H1 (cell line): ENCODE results near the gene HABP2. TPM values are rescaled to one million over a fixed set of nuclear protein-coding genes. Genes with fewer than 3 reads are reported as not detected.

ENCODE experiments used
- CTCF ChIA-PET: fragments of 300-600 bp; sonication (Branson Sonifier 250); formaldehyde crosslinking; loops from one replicate; lab custom pipeline; 2021; ENCODE audit not compliant: partially characterized antibody; lab: Charles Lee
- POLR2A ChIA-PET: fragments of 300-600 bp; sonication (Branson Sonifier 250); formaldehyde crosslinking; loops from one replicate; lab custom pipeline; 2021; ENCODE audit warnings: inconsistent platforms; ENCODE audit not compliant: partially characterized antibody; lab: Charles Lee
- DNase-seq, 2 experiments: peaks; one replicate each; pipeline versions ENCODE4 v3.0.0 to v3.0.0-alpha.2; 2010 to 2022; ENCODE audit warnings: low spot score in 2 of 2, low read depth in 1 of 2, mixed read lengths in 1 of 2
- FAIRE-seq: peaks from 2 replicates; lab custom pipeline; 2011; peaks lifted over from hg19 to GRCh38; lab: Jason Lieb, UNC
- H2AFZ ChIP-seq: 2 replicates; pipeline ENCODE4 v1.8.1; 2012; ENCODE audit warnings: low read length, inconsistent platforms
- H2AK5ac ChIP-seq: 2 replicates; pipeline ENCODE4 v1.6.1; 2013; ENCODE audit warnings: low read depth, low read length
- H2BK120ac ChIP-seq: replicated peaks from 2 replicates; pipeline ENCODE3; 2013; ENCODE audit warnings: low read depth, low read length, inconsistent platforms
- H2BK12ac ChIP-seq: 2 replicates; pipeline ENCODE4 v1.6.1; 2013; ENCODE audit warnings: low read depth, low read length
- H2BK15ac ChIP-seq: 2 replicates; pipeline ENCODE4 v1.6.1; 2013; ENCODE audit warnings: low read length
- H2BK20ac ChIP-seq: 2 replicates; pipeline ENCODE4 v1.6.1; 2013; ENCODE audit warnings: low read length
- H2BK5ac ChIP-seq: 2 replicates; pipeline ENCODE4 v1.6.1; 2013; ENCODE audit warnings: low read depth, low read length
- H3K14ac ChIP-seq: 2 replicates; pipeline ENCODE4 v1.6.1; 2013; ENCODE audit warnings: inconsistent platforms; ENCODE audit not compliant: insufficient read length
- H3K18ac ChIP-seq: 2 replicates; pipeline ENCODE4 v1.6.1; 2013; ENCODE audit warnings: low read length; ENCODE audit errors: extremely low read depth
- H3K23ac ChIP-seq: 2 replicates; pipeline ENCODE4 v1.6.1; 2013; ENCODE audit warnings: inconsistent platforms; ENCODE audit not compliant: insufficient read length
- H3K23me2 ChIP-seq: 2 replicates; pipeline ENCODE4 v1.6.1; 2013; ENCODE audit warnings: low read depth, low read length
- H3K27ac ChIP-seq: 2 replicates; pipeline ENCODE4 v1.6.1; 2011; ENCODE audit warnings: low read depth, low read length, inconsistent platforms
- H3K27me3 ChIP-seq, 4 experiments: replicated peaks in 1 of 4; 1 replicate in 1 of 4; 2 replicates in 3 of 4; pipeline versions ENCODE4 v1.6.1 to v1.8.1; 2011 to 2013; ENCODE audit warnings: low read length in 3 of 4, mild to moderate bottlenecking in 3 of 4, inconsistent platforms in 2 of 4, mixed read lengths in 2 of 4, moderate library complexity in 1 of 4; ENCODE audit not compliant: control insufficient read depth in 3 of 4, insufficient read depth in 3 of 4; ENCODE audit errors: extremely low read depth in 1 of 4
- H3K36me3 ChIP-seq, 4 experiments: 2 replicates each; pipeline versions ENCODE4 v1.6.1 to v1.8.1; 2011 to 2013; ENCODE audit warnings: mild to moderate bottlenecking in 4 of 4, low read length in 3 of 4, moderate library complexity in 2 of 4, control low read depth in 1 of 4, inconsistent platforms in 1 of 4; ENCODE audit not compliant: insufficient read depth in 4 of 4, control insufficient read depth in 2 of 4
- H3K4ac ChIP-seq: replicated peaks from 2 replicates; pipeline ENCODE3; 2013; ENCODE audit warnings: low read length, low read depth, mixed read lengths, inconsistent platforms; ENCODE audit not compliant: insufficient read length
- H3K4me1 ChIP-seq, 4 experiments: replicated peaks in 1 of 4; 1 replicate in 1 of 4; 2 replicates in 3 of 4; pipeline versions ENCODE4 v1.6.1 to v1.8.1; 2011 to 2013; ENCODE audit warnings: low read length in 3 of 4, inconsistent platforms in 2 of 4, mixed read lengths in 1 of 4; ENCODE audit not compliant: insufficient read depth in 4 of 4, control insufficient read depth in 3 of 4
- H3K4me2 ChIP-seq, 2 experiments: 2 replicates each; pipeline versions ENCODE4 v1.6.1 to v1.8.1; 2011 to 2013; ENCODE audit warnings: low read depth in 2 of 2, low read length in 2 of 2, control low read depth in 1 of 2, inconsistent platforms in 1 of 2, mild to moderate bottlenecking in 1 of 2; ENCODE audit not compliant: insufficient read depth in 1 of 2
- H3K4me3 ChIP-seq, 4 experiments: fragments of 200-600, 300-600 bp in 1 of 4; sonication (generic), shearing (Covaris generic), sonication (Bioruptor Twin) in 1 of 4; 2 replicates each; pipeline versions ENCODE4 v1.5.1 to v1.8.1; 2011 to 2016; ENCODE audit warnings: low read length in 4 of 4, low read depth in 3 of 4, control low read depth in 2 of 4, inconsistent platforms in 2 of 4, mild to moderate bottlenecking in 2 of 4, mixed read lengths in 1 of 4, moderate library complexity in 1 of 4; ENCODE audit not compliant: insufficient read depth in 2 of 4; ENCODE audit errors: extremely low read depth in 1 of 4
- H3K56ac ChIP-seq: replicated peaks from 2 replicates; pipeline ENCODE3; 2013; ENCODE audit warnings: low read depth, mild to moderate bottlenecking, mixed read lengths, low read length, inconsistent platforms; ENCODE audit not compliant: insufficient read length
- H3K79me1 ChIP-seq: 2 replicates; pipeline ENCODE4 v1.6.1; 2013; ENCODE audit warnings: low read depth, low read length, control low read depth
- H3K79me2 ChIP-seq, 2 experiments: 2 replicates each; pipeline versions ENCODE4 v1.6.1 to v1.8.1; 2012 to 2013; ENCODE audit warnings: low read length in 2 of 2, mild to moderate bottlenecking in 2 of 2, inconsistent platforms in 1 of 2; ENCODE audit not compliant: insufficient read depth in 2 of 2, control insufficient read depth in 1 of 2
- H3K9ac ChIP-seq, 4 experiments: replicated peaks in 1 of 4; 1 replicate in 1 of 4; 2 replicates in 3 of 4; pipeline versions ENCODE4 v1.6.1 to v1.8.1; 2011 to 2013; ENCODE audit warnings: low read depth in 3 of 4, low read length in 3 of 4, control low read depth in 2 of 4, mild to moderate bottlenecking in 2 of 4, moderate library complexity in 2 of 4, inconsistent platforms in 1 of 4; ENCODE audit errors: extremely low read depth in 1 of 4
- H3K9me3 ChIP-seq, 2 experiments: 2 replicates each; pipeline versions ENCODE4 v1.6.1 to v1.8.1; 2012 to 2013; ENCODE audit warnings: mild to moderate bottlenecking in 2 of 2, moderate library complexity in 2 of 2, control low read depth in 1 of 2, inconsistent platforms in 1 of 2, low read depth in 1 of 2, low read length in 1 of 2, mixed read lengths in 1 of 2; ENCODE audit not compliant: insufficient read depth in 2 of 2
- H4K20me1 ChIP-seq, 2 experiments: replicated peaks in 1 of 2; 2 replicates each; pipeline versions ENCODE3 to v1.8.1; 2011 to 2013; ENCODE audit warnings: inconsistent platforms in 2 of 2, low read length in 2 of 2, mild to moderate bottlenecking in 1 of 2; ENCODE audit not compliant: insufficient read depth in 2 of 2, control insufficient read depth in 1 of 2
- H4K5ac ChIP-seq: 2 replicates; pipeline ENCODE4 v1.6.1; 2013; ENCODE audit warnings: low read length, low read depth, mixed read lengths, inconsistent platforms; ENCODE audit not compliant: insufficient read length
- H4K8ac ChIP-seq: 2 replicates; pipeline ENCODE4 v1.8.0; 2013; ENCODE audit warnings: mild to moderate bottlenecking, moderate library complexity, low read length, inconsistent platforms; ENCODE audit not compliant: insufficient read depth; ENCODE audit errors: extremely low read depth
- H4K91ac ChIP-seq: replicated peaks from 2 replicates; pipeline ENCODE3; 2013; ENCODE audit warnings: low read length, mixed read lengths, inconsistent platforms; ENCODE audit not compliant: insufficient read length
- BRCA1 ChIP-seq: IDR thresholded peaks from 2 replicates; pipeline ENCODE4 v1.6.1; 2012; ENCODE audit warnings: low read depth, low read length, improper control_type of control experiment
- CEBPB ChIP-seq: IDR thresholded peaks from 2 replicates; pipeline ENCODE4 v1.6.1; 2012; ENCODE audit warnings: low read depth, low read length
- CHD1 ChIP-seq: IDR thresholded peaks from 2 replicates; pipeline ENCODE4 v1.6.1; 2012; ENCODE audit warnings: low read depth, low read length, improper control_type of control experiment
- GABPA ChIP-seq: IDR thresholded peaks from 2 replicates; pipeline ENCODE4 v1.6.1; 2011; ENCODE audit warnings: mild to moderate bottlenecking, low read length, moderate library complexity, borderline replicate concordance; ENCODE audit not compliant: insufficient read depth
- KDM1A ChIP-seq: fragments of 200-600, 300-600 bp; sonication (generic); IDR thresholded peaks from 2 replicates; pipeline ENCODE4 v1.7.1; 2016; ENCODE audit warnings: mild to moderate bottlenecking, low read length, borderline replicate concordance
- KDM4A ChIP-seq: IDR thresholded peaks from one replicate; pipeline ENCODE4 v1.7.1; 2012; ENCODE audit warnings: low read depth, mild to moderate bottlenecking, moderate library complexity, low read length, inconsistent platforms; ENCODE audit not compliant: severe bottlenecking
- POLR2AphosphoS5 ChIP-seq: IDR thresholded peaks from 2 replicates; pipeline ENCODE4 v1.6.1; 2011; ENCODE audit warnings: low read depth, low read length
- SIX5 ChIP-seq: IDR thresholded peaks from 2 replicates; pipeline ENCODE4 v1.6.1; 2011; ENCODE audit warnings: mild to moderate bottlenecking, low read depth, low read length
- TBP ChIP-seq: IDR thresholded peaks from 2 replicates; pipeline ENCODE4 v1.6.1; 2011; ENCODE audit warnings: low read depth, low read length, improper control_type of control experiment
- TCF12 ChIP-seq: IDR thresholded peaks from 2 replicates; pipeline ENCODE4 v1.6.1; 2011; ENCODE audit warnings: low read depth, mild to moderate bottlenecking, low read length
- YY1 ChIP-seq: IDR thresholded peaks from 2 replicates; pipeline ENCODE4 v1.6.1; 2011; ENCODE audit warnings: low read depth, mild to moderate bottlenecking, low read length
- WGBS, 2 experiments: shearing (Covaris generic) in 1 of 2; methylation state at CpG; one replicate each; pipeline versions ENCODE4 v1.1.6 to v1.1.7; 2013 to 2015; ENCODE audit warnings: low lambda C conversion rate in 2 of 2, mixed read lengths in 2 of 2, inconsistent platforms in 1 of 2, low coverage in 1 of 2, missing lambda C conversion rate in 1 of 2; ENCODE audit not compliant: insufficient replicate concordance in 2 of 2, insufficient coverage in 1 of 2, insufficient read length in 1 of 2; ENCODE audit errors: extremely low coverage in 1 of 2, missing lambda C conversion rate in 1 of 2; 5-methylcytosine and 5-hydroxymethylcytosine counted together
- polyA plus RNA-seq, 7 experiments: library from polyadenylated mRNA; depleted of rRNA in 3 of 7; stranded (reverse) in 5 of 7; unstranded in 2 of 7; fragments of >200 nt in 5 of 7; fragments of 200-250 nt in 2 of 7; gene quantifications; 1 replicate in 5 of 7; 2 replicates in 1 of 7; 4 replicates in 1 of 7; pipeline versions ENCODE4 v1.2.1 to v1.2.3, GENCODE V29; 2011 to 2013; ENCODE audit warnings: missing spikeins in 2 of 7, mixed read lengths in 2 of 7
- total RNA-seq: library from RNA; stranded (reverse); fragmentation: NEBNext Ultra II Directional; extraction: Animal tissue kit (Norgen Biotek cat#: 25700); gene quantifications from 2 replicates; pipeline ENCODE4 v1.2.1, GENCODE V29; 2021
- TF ChIP-seq, protein P1 (sequence below): IDR thresholded peaks from 2 replicates; pipeline ENCODE4 v1.6.1; 2011; ENCODE audit warnings: low read depth, mild to moderate bottlenecking, low read length; ENCODE audit not compliant: insufficient read depth

HABP2 gene
- total and polyA plus RNA-seq, 2 of the 8 experiments (the other 6 are each of a cell fraction or from before 2014, with no cell fraction given) = not detected

DNA sequence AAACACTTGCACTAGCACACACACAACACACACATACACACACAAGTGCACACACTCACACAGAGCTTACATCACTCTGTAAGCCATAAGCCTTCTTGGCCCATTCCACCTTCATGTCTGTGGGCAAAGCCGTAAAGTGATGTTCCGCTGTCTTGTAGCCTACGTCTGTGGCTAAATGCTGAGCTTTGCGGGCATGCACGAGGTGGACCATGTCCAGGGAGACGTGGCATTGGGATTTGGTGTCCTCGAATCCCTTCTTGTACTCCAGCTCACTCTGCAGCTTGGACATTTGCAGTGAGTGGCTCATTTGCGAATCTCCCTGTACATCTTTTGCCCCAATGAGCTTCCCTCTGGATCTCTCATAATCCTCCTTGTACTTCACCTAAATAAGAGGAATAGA lies 68.9 kb downstream of the HABP2 start:
- no peak overlapping the region for H2AFZ ChIP-seq
- DNase-seq = no peak
- H4K8ac ChIP-seq = no peak overlapping the region
- H3K27ac ChIP-seq = no peak overlapping the region
- H2AK5ac ChIP-seq = no peak overlapping the region
- no peak for TF ChIP-seq KDM4A
- TF ChIP-seq TCF12 = no peak
- TF ChIP-seq POLR2AphosphoS5 = no peak
- TF ChIP-seq BRCA1 = no peak
- no peak for TF ChIP-seq YY1
- TF ChIP-seq TBP = no peak
- no peak for TF ChIP-seq KDM1A
- TF ChIP-seq, protein P1, sequence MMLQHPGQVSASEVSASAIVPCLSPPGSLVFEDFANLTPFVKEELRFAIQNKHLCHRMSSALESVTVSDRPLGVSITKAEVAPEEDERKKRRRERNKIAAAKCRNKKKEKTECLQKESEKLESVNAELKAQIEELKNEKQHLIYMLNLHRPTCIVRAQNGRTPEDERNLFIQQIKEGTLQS = no peak
- TF ChIP-seq CEBPB = no peak
- no peak for TF ChIP-seq CHD1
- TF ChIP-seq SIX5 = no peak
- TF ChIP-seq GABPA = no peak
- TF ChIP-seq, all 59 proteins: peak for 0
- FAIRE-seq = no peak
- Histone ChIP-seq H3K56ac (no peak overlapping the region), H3K4ac (no peak overlapping the region), H3K4me2 (no peak overlapping the region), H3K14ac (no peak overlapping the region), H3K9ac (no peak overlapping the region), H2BK20ac (no peak overlapping the region), H2BK120ac (no peak overlapping the region), H3K4me3 (no peak overlapping the region), H2BK15ac (no peak overlapping the region), H2BK12ac (no peak overlapping the region), H4K5ac (no peak overlapping the region), H3K4me1 (peaks cover 0 to 18% (median 12%) of the 10 kb centered on the region in 4 experiments; a peak in 4 of 7 replicates), H3K36me3 (no peaks in the 10 kb centered on the region), H4K91ac (no peak overlapping the region), H3K18ac (no peak overlapping the region), H3K79me1 (no peaks in the 10 kb centered on the region), H3K23me2 (peaks cover 3% of the 10 kb centered on the region; the same call in 1 of the 2 replicates), H2BK5ac (no peak overlapping the region), H4K20me1 (no peaks in the 10 kb centered on the region), H3K79me2 (no peaks in the 10 kb centered on the region), H3K9me3 (no peaks in the 10 kb centered on the region), H3K23ac (no peak overlapping the region), H3K27me3 (no peaks in the 10 kb centered on the region; a peak in 2 of 7 replicates)
- WGBS, 2 experiments = 91% methylated on average over 8 of the region's 8 CpGs; no CpG with 5 or more reads in 1 of the 2 experiments
- CTCF ChIA-PET = interaction anchor here (0.6 to 1.4 kb wide), 6 partner anchors 11 to 587 kb away, joined by 3 read pairs; no protein-coding TSS in a partner anchor
- POLR2A ChIA-PET = no interaction called here
